HEK293 (cell line): Measurements from ENCODE around the gene DYNLL1.

Experiments
- IKZF3 ChIP-seq: fragments of 450-650 bp; IDR thresholded peaks from 2 replicates; pipeline ENCODE4 v1.5.0; 2018; ENCODE audit warnings: missing biosample characterization, mild to moderate bottlenecking, missing genetic modification characterization, moderate library complexity
- KLF7 ChIP-seq: fragments of 450-650 bp; formaldehyde crosslinking; IDR thresholded peaks from 2 replicates; pipeline ENCODE4 v1.5.1; 2016; ENCODE audit warnings: missing biosample characterization, missing genetic modification characterization, borderline replicate concordance
- YY1 ChIP-seq: fragments of 450-650 bp; formaldehyde crosslinking; IDR thresholded peaks from 2 replicates; pipeline ENCODE4 v1.5.1; 2018; ENCODE audit warnings: missing biosample characterization, missing genetic modification characterization
- ZNF132 ChIP-seq: fragments of 450-650 bp; formaldehyde crosslinking; IDR thresholded peaks from 2 replicates; pipeline ENCODE4 v1.5.1; 2017; ENCODE audit warnings: missing biosample characterization, missing genetic modification characterization, borderline replicate concordance
- ZNF140 ChIP-seq: fragments of 450-650 bp; formaldehyde crosslinking; IDR thresholded peaks from 2 replicates; pipeline ENCODE4 v1.5.1; 2016; ENCODE audit warnings: missing biosample characterization, missing genetic modification characterization
- ZNF184 ChIP-seq: fragments of 450-650 bp; IDR thresholded peaks from 2 replicates; pipeline ENCODE4 v1.5.1; 2018; ENCODE audit warnings: missing biosample characterization, mild to moderate bottlenecking, missing genetic modification characterization
- ZNF266 ChIP-seq: fragments of 450-650 bp; formaldehyde crosslinking; IDR thresholded peaks from 2 replicates; pipeline ENCODE4 v1.5.1; 2016; ENCODE audit warnings: missing biosample characterization, missing genetic modification characterization, low read depth
- ZNF561 ChIP-seq: fragments of 450-650 bp; IDR thresholded peaks from 2 replicates; pipeline ENCODE4 v1.5.1; 2018; ENCODE audit warnings: missing biosample characterization, missing genetic modification characterization, borderline replicate concordance
- ZNF585B ChIP-seq: fragments of 450-650 bp; formaldehyde crosslinking; IDR thresholded peaks from 2 replicates; pipeline ENCODE4 v1.5.1; 2016; ENCODE audit warnings: missing biosample characterization, missing genetic modification characterization
- ZNF701 ChIP-seq: fragments of 450-650 bp; formaldehyde crosslinking; IDR thresholded peaks from 2 replicates; pipeline ENCODE4 v1.5.1; 2016; ENCODE audit warnings: missing biosample characterization, missing genetic modification characterization
- ZNF768 ChIP-seq: fragments of 450-650 bp; formaldehyde crosslinking; IDR thresholded peaks from 2 replicates; pipeline ENCODE4 v1.5.1; 2018; ENCODE audit warnings: missing biosample characterization, mild to moderate bottlenecking, missing genetic modification characterization
- ZNF791 ChIP-seq: fragments of 450-650 bp; formaldehyde crosslinking; IDR thresholded peaks from 2 replicates; pipeline ENCODE4 v1.5.1; 2016; ENCODE audit warnings: missing biosample characterization, missing genetic modification characterization
- ZNF792 ChIP-seq: fragments of 450-650 bp; formaldehyde crosslinking; IDR thresholded peaks from 2 replicates; pipeline ENCODE4 v1.5.1; 2016; ENCODE audit warnings: missing biosample characterization, missing genetic modification characterization
- TF ChIP-seq, protein P1 (sequence below): fragments of 450-650 bp; formaldehyde crosslinking; IDR thresholded peaks from 2 replicates; pipeline ENCODE4 v1.5.1; 2016; ENCODE audit warnings: missing biosample characterization, missing genetic modification characterization
- TF ChIP-seq, protein P2 (sequence below): fragments of 450-650 bp; formaldehyde crosslinking; IDR thresholded peaks from 2 replicates; pipeline ENCODE4 v1.5.1; 2016; ENCODE audit warnings: missing biosample characterization, missing genetic modification characterization
- TF ChIP-seq, protein P3 (sequence below): fragments of 450-650 bp; formaldehyde crosslinking; IDR thresholded peaks from 2 replicates; pipeline ENCODE4 v1.5.1; 2016; ENCODE audit warnings: missing biosample characterization, missing genetic modification characterization
- TF ChIP-seq, protein P4 (sequence below): fragments of 450-650 bp; formaldehyde crosslinking; IDR thresholded peaks from 2 replicates; pipeline ENCODE4 v1.5.1; 2016; ENCODE audit warnings: missing biosample characterization, missing genetic modification characterization, borderline replicate concordance
- TF ChIP-seq, protein P5 (sequence below): fragments of 450-650 bp; formaldehyde crosslinking; IDR thresholded peaks from 2 replicates; pipeline ENCODE4; 2016; ENCODE audit warnings: missing biosample characterization, missing genetic modification characterization
- TF ChIP-seq, protein P6 (sequence below): fragments of 450-650 bp; formaldehyde crosslinking; IDR thresholded peaks from 2 replicates; pipeline ENCODE4 v1.5.1; 2017; ENCODE audit warnings: missing biosample characterization, missing genetic modification characterization
- TF ChIP-seq, protein P7 (sequence below): fragments of 450-650 bp; IDR thresholded peaks from 2 replicates; pipeline ENCODE4 v1.5.1; 2018; ENCODE audit warnings: missing biosample characterization, missing genetic modification characterization
- TF ChIP-seq, protein P8 (sequence below): fragments of 450-650 bp; formaldehyde crosslinking; IDR thresholded peaks from 2 replicates; pipeline ENCODE4 v1.5.1; 2016; ENCODE audit warnings: missing biosample characterization, missing genetic modification characterization

Gene DYNLL1

DNA sequence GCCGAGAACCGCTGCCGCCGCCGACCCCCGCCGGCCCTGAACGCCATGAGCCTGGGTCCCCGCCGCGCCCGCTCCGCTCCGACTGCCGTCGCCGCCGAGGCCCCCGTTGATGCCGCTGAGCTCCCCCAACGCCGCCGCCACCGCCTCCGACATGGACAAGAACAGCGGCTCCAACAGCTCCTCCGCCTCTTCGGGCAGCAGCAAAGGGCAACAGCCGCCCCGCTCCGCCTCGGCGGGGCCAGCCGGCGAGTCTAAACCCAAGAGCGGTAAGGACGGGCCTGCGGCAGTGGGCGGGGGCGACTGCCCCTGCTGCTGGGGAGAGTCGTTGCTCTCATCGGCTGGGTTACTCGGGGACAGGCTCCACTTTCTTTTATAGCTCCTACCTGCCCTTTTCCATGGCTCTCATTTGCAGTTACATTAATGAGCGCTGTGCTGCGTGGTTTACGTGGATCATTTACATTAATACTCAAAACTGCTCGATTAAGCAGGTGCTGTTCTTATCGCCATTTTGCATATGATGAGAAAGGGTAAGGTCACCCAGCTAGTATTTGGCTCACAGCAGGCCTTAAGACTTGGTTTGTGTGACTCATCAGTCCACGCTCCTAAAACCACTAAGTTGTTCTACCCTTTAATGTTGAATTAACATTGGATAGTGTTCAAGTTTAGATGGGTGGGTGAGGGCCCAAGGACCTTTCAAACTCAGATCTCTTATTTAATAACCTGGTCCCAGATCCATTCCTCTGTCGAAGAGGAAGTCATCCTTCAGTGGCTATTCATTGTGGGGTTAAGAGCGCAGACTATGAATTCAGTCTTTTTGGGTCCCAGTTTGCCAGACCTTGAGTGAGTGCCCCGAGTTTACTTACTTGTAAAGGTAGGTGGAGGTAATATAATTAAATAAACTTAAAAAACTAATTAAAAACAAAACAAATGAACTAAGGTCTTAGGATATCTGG is 39.1 kb downstream of the DYNLL1 start (continued):
- TF ChIP-seq ZNF184 (tag by site-specific recombination) (0 out of 2 replicates have a peak, but pooled peaks have one; percentile 16), ZNF132 (no peak), ZNF701 (tag by site-specific recombination) (no peak), ZNF792 (no peak), IKZF3 (no peak), ZNF140 (tag by site-specific recombination) (no peak), ZNF561 (tag by site-specific recombination) (no peak), KLF7 (no peak), YY1 (tag by site-specific recombination) (no peak), ZNF768 (tag by site-specific recombination) (no peak), ZNF791 (tag by site-specific recombination) (no peak), ZNF585B (tag by site-specific recombination) (no peak), ZNF266 (no peak)
- TF ChIP-seq, protein P1, sequence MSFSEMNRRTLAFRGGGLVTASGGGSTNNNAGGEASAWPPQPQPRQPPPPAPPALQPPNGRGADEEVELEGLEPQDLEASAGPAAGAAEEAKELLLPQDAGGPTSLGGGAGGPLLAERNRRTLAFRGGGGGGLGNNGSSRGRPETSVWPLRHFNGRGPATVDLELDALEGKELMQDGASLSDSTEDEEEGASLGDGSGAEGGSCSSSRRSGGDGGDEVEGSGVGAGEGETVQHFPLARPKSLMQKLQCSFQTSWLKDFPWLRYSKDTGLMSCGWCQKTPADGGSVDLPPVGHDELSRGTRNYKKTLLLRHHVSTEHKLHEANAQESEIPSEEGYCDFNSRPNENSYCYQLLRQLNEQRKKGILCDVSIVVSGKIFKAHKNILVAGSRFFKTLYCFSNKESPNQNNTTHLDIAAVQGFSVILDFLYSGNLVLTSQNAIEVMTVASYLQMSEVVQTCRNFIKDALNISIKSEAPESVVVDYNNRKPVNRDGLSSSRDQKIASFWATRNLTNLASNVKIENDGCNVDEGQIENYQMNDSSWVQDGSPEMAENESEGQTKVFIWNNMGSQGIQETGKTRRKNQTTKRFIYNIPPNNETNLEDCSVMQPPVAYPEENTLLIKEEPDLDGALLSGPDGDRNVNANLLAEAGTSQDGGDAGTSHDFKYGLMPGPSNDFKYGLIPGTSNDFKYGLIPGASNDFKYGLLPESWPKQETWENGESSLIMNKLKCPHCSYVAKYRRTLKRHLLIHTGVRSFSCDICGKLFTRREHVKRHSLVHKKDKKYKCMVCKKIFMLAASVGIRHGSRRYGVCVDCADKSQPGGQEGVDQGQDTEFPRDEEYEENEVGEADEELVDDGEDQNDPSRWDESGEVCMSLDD (tag by site-specific recombination): no peak
- TF ChIP-seq, protein P2, sequence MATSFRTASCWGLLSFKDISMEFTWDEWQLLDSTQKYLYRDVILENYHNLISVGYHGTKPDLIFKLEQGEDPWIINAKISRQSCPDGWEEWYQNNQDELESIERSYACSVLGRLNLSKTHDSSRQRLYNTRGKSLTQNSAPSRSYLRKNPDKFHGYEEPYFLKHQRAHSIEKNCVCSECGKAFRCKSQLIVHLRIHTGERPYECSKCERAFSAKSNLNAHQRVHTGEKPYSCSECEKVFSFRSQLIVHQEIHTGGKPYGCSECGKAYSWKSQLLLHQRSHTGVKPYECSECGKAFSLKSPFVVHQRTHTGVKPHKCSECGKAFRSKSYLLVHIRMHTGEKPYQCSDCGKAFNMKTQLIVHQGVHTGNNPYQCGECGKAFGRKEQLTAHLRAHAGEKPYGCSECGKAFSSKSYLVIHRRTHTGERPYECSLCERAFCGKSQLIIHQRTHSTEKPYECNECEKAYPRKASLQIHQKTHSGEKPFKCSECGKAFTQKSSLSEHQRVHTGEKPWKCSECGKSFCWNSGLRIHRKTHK (tag by site-specific recombination): no peak
- TF ChIP-seq, protein P3, sequence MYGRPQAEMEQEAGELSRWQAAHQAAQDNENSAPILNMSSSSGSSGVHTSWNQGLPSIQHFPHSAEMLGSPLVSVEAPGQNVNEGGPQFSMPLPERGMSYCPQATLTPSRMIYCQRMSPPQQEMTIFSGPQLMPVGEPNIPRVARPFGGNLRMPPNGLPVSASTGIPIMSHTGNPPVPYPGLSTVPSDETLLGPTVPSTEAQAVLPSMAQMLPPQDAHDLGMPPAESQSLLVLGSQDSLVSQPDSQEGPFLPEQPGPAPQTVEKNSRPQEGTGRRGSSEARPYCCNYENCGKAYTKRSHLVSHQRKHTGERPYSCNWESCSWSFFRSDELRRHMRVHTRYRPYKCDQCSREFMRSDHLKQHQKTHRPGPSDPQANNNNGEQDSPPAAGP: no peak
- TF ChIP-seq, protein P4, sequence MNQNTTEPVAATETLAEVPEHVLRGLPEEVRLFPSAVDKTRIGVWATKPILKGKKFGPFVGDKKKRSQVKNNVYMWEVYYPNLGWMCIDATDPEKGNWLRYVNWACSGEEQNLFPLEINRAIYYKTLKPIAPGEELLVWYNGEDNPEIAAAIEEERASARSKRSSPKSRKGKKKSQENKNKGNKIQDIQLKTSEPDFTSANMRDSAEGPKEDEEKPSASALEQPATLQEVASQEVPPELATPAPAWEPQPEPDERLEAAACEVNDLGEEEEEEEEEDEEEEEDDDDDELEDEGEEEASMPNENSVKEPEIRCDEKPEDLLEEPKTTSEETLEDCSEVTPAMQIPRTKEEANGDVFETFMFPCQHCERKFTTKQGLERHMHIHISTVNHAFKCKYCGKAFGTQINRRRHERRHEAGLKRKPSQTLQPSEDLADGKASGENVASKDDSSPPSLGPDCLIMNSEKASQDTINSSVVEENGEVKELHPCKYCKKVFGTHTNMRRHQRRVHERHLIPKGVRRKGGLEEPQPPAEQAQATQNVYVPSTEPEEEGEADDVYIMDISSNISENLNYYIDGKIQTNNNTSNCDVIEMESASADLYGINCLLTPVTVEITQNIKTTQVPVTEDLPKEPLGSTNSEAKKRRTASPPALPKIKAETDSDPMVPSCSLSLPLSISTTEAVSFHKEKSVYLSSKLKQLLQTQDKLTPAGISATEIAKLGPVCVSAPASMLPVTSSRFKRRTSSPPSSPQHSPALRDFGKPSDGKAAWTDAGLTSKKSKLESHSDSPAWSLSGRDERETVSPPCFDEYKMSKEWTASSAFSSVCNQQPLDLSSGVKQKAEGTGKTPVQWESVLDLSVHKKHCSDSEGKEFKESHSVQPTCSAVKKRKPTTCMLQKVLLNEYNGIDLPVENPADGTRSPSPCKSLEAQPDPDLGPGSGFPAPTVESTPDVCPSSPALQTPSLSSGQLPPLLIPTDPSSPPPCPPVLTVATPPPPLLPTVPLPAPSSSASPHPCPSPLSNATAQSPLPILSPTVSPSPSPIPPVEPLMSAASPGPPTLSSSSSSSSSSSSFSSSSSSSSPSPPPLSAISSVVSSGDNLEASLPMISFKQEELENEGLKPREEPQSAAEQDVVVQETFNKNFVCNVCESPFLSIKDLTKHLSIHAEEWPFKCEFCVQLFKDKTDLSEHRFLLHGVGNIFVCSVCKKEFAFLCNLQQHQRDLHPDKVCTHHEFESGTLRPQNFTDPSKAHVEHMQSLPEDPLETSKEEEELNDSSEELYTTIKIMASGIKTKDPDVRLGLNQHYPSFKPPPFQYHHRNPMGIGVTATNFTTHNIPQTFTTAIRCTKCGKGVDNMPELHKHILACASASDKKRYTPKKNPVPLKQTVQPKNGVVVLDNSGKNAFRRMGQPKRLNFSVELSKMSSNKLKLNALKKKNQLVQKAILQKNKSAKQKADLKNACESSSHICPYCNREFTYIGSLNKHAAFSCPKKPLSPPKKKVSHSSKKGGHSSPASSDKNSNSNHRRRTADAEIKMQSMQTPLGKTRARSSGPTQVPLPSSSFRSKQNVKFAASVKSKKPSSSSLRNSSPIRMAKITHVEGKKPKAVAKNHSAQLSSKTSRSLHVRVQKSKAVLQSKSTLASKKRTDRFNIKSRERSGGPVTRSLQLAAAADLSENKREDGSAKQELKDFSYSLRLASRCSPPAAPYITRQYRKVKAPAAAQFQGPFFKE (tag by site-specific recombination): no peak
- TF ChIP-seq, protein P5, sequence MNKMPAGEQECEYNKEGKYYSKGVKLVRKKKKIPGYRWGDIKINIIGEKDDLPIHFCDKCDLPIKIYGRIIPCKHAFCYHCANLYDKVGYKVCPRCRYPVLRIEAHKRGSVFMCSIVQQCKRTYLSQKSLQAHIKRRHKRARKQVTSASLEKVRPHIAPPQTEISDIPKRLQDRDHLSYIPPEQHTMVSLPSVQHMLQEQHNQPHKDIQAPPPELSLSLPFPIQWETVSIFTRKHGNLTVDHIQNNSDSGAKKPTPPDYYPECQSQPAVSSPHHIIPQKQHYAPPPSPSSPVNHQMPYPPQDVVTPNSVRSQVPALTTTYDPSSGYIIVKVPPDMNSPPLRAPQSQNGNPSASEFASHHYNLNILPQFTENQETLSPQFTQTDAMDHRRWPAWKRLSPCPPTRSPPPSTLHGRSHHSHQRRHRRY (tag by site-specific recombination): no peak
- TF ChIP-seq, protein P6, sequence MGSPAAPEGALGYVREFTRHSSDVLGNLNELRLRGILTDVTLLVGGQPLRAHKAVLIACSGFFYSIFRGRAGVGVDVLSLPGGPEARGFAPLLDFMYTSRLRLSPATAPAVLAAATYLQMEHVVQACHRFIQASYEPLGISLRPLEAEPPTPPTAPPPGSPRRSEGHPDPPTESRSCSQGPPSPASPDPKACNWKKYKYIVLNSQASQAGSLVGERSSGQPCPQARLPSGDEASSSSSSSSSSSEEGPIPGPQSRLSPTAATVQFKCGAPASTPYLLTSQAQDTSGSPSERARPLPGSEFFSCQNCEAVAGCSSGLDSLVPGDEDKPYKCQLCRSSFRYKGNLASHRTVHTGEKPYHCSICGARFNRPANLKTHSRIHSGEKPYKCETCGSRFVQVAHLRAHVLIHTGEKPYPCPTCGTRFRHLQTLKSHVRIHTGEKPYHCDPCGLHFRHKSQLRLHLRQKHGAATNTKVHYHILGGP: no peak
- TF ChIP-seq, protein P7, sequence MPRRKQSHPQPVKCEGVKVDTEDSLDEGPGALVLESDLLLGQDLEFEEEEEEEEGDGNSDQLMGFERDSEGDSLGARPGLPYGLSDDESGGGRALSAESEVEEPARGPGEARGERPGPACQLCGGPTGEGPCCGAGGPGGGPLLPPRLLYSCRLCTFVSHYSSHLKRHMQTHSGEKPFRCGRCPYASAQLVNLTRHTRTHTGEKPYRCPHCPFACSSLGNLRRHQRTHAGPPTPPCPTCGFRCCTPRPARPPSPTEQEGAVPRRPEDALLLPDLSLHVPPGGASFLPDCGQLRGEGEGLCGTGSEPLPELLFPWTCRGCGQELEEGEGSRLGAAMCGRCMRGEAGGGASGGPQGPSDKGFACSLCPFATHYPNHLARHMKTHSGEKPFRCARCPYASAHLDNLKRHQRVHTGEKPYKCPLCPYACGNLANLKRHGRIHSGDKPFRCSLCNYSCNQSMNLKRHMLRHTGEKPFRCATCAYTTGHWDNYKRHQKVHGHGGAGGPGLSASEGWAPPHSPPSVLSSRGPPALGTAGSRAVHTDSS (tag by site-specific recombination): no peak
- TF ChIP-seq, protein P8, sequence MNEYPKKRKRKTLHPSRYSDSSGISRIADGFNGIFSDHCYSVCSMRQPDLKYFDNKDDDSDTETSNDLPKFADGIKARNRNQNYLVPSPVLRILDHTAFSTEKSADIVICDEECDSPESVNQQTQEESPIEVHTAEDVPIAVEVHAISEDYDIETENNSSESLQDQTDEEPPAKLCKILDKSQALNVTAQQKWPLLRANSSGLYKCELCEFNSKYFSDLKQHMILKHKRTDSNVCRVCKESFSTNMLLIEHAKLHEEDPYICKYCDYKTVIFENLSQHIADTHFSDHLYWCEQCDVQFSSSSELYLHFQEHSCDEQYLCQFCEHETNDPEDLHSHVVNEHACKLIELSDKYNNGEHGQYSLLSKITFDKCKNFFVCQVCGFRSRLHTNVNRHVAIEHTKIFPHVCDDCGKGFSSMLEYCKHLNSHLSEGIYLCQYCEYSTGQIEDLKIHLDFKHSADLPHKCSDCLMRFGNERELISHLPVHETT (tag by site-specific recombination): no peak
